HG03039 (cell line): Measurements from ENCODE around the gene AQP1.

Experiments
- ATAC-seq: cut with Tn5 transposase; IDR thresholded peaks from one replicate; pipeline ENCODE4 v1.9.1; 2021; ENCODE audit warnings: mild to moderate bottlenecking, moderate library complexity; ENCODE audit not compliant: unreplicated experiment

Gene AQP1

GRCh38 chr7:30911561-30911969 is at the start of gene AQP1:
Gene AQP1, plus strand, starts transcription at chr7:30911853. Its CDS starts 57 bp downstream, at chr7:30911910.
- no peak for ATAC-seq

- ATAC-seq: no peak
These were observed 48.5 kb upstream of the AQP1 start for GRCh38 chr7:30862995-30863705.

- ATAC-seq: no peak
These were observed 48.0 kb upstream of the AQP1 start for GRCh38 chr7:30863706-30864035.

GRCh38 chr7:30864101-30864500 is 47.6 kb upstream of the AQP1 start:
- ATAC-seq: no peak

GRCh38 chr7:30865076-30865475 is 46.6 kb upstream of the AQP1 start:
- ATAC-seq: no peak

GRCh38 chr7:30865821-30866220 is 45.8 kb upstream of the AQP1 start:
- ATAC-seq: no peak

- no peak for ATAC-seq
These were observed 44.7 kb upstream of the AQP1 start for GRCh38 chr7:30866939-30867338.

GRCh38 chr7:30867483-30867882 is 44.2 kb upstream of the AQP1 start:
- no peak for ATAC-seq

GRCh38 chr7:30869794-30870611 is 41.6 kb upstream of the AQP1 start:
- no peak for ATAC-seq

GRCh38 chr7:30870821-30871518 is 40.7 kb upstream of the AQP1 start:
- no peak for ATAC-seq

- no peak for ATAC-seq
These were observed 40.0 kb upstream of the AQP1 start for GRCh38 chr7:30871655-30872054.

- no peak for ATAC-seq
These were observed 38.4 kb upstream of the AQP1 start for GRCh38 chr7:30873207-30873606.

- no peak for ATAC-seq
These were observed 38.0 kb upstream of the AQP1 start for GRCh38 chr7:30873656-30874055.

GRCh38 chr7:30874656-30875302 is 36.9 kb upstream of the AQP1 start:
- ATAC-seq: no peak

- ATAC-seq: no peak
These were observed 34.5 kb upstream of the AQP1 start for GRCh38 chr7:30877015-30877769.

- no peak for ATAC-seq
These were observed 33.7 kb upstream of the AQP1 start for GRCh38 chr7:30877993-30878392.

GRCh38 chr7:30879139-30880124 is 32.2 kb upstream of the AQP1 start:
- no peak for ATAC-seq

- ATAC-seq: no peak
These were observed 31.4 kb upstream of the AQP1 start for GRCh38 chr7:30880125-30880720.

GRCh38 chr7:30880941-30881340 is 30.7 kb upstream of the AQP1 start:
- ATAC-seq: no peak
